ENCODE results near the gene GPANK1. TPM values are rescaled to one million over a fixed set of nuclear protein-coding genes. Genes with fewer than 3 reads are reported as not detected.

GPANK1 gene
- total and polyA plus RNA-seq, 2 of the 13 experiments (the other 11 are each of a cell fraction or from before 2014, with no cell fraction given) = 15.4 to 22.8 TPM

DNA sequence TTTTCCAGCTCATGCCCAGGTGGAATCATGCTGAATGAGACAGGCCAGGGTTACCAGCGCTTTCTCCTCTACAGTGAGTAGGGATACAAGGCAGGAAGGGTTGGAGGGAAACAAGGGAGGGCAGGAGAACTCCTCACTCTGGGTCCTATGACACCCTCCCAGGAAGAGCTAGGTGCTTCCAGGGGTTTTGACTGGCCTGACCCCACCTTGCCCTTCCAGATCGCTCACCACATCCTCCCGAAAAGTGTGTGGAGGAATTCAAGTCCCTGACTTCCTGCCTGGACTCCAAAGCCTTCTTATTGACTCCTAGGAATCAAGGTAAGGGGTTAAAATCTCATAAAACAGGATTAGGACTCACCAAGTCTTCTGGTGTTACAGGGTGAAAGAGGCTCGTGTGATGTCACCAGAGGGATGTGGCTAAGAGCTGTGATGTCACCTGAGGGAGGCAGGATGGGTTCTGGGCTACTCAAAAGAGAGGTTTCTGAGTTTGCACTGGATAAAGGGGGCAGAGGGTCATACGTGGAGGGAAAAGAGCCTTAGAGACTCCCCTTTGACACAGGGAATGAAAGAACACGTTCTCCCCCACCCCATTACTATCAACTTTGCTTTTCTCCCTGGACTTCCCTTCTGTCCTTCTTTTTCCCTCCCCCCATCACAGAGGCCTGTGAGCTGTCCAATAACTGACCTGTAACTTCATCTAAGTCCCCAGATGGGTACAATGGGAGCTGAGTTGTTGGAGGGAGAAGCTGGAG lies 7.2 kb downstream of the GPANK1 start (continued):
- TF ChIP-seq, protein P1, sequence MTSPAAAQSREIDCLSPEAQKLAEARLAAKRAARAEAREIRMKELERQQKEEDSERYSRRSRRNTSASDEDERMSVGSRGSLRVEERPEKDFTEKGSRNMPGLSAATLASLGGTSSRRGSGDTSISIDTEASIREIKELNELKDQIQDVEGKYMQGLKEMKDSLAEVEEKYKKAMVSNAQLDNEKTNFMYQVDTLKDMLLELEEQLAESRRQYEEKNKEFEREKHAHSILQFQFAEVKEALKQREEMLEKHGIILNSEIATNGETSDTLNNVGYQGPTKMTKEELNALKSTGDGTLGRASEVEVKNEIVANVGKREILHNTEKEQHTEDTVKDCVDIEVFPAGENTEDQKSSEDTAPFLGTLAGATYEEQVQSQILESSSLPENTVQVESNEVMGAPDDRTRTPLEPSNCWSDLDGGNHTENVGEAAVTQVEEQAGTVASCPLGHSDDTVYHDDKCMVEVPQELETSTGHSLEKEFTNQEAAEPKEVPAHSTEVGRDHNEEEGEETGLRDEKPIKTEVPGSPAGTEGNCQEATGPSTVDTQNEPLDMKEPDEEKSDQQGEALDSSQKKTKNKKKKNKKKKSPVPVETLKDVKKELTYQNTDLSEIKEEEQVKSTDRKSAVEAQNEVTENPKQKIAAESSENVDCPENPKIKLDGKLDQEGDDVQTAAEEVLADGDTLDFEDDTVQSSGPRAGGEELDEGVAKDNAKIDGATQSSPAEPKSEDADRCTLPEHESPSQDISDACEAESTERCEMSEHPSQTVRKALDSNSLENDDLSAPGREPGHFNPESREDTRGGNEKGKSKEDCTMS (CRISPR knock-in tag; conservative IDR thresholded peaks at IDR 0.05) = no peak
- no peak for TF ChIP-seq MAZ (IDR thresholded peaks at IDR 0.05; ENCODE audit: borderline replicate concordance, low read depth, low read length)
- TF ChIP-seq MAZ (CRISPR knock-in tag; IDR thresholded peaks at IDR 0.05; ENCODE audit: low read depth) = 0 out of 2 replicates have a peak, but pooled peaks have one; percentile 11
- TF ChIP-seq PAF1 (CRISPR knock-in tag; IDR thresholded peaks at IDR 0.05) = no peak
- no peak for TF ChIP-seq ZNF782 (CRISPR knock-in tag; IDR thresholded peaks at IDR 0.05; ENCODE audit: borderline replicate concordance)
- TF ChIP-seq RFXANK (CRISPR knock-in tag; IDR thresholded peaks at IDR 0.05) = no peak
- TF ChIP-seq NONO (IDR thresholded peaks at IDR 0.05) = no peak
- no peak for TF ChIP-seq NONO (CRISPR knock-in tag; conservative IDR thresholded peaks at IDR 0.05)
- TF ChIP-seq, protein P2, sequence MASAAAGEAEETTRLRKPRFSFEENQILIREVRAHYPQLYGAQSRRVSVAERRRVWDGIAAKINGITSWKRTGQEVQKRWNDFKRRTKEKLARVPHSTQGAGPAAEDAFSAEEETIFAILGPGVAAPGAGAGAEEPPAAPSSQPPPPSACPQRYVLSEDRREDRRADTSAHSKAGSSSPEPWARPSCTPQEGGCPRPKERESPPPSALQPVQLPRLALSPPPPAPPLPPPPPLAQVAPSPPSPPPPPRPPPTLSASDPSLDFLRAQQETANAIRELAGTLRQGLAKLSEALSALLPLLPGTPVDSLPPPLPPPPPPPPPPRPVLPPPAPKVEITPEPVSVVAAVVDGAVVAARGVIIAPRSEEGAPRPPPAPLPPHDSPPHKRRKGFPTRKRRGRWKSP (CRISPR knock-in tag; IDR thresholded peaks at IDR 0.05) = no peak
- TF ChIP-seq ZNF430 (CRISPR knock-in tag; IDR thresholded peaks at IDR 0.05) = no peak
- TF ChIP-seq ZNF570 (CRISPR knock-in tag; IDR thresholded peaks at IDR 0.05; ENCODE audit: borderline replicate concordance) = no peak
- 0 out of 2 replicates have a peak, but pooled peaks have one; percentile 24 for TF ChIP-seq ZNF652 (CRISPR knock-in tag; IDR thresholded peaks at IDR 0.05; ENCODE audit: borderline replicate concordance, low read depth)
- peak; percentile 68 for TF ChIP-seq ZBTB21 (CRISPR knock-in tag; IDR thresholded peaks at IDR 0.05)
- TF ChIP-seq NFIB (CRISPR knock-in tag; IDR thresholded peaks at IDR 0.05; ENCODE audit: borderline replicate concordance) = no peak
- no peak for TF ChIP-seq MAFG (CRISPR knock-in tag; IDR thresholded peaks at IDR 0.05)
- no peak for TF ChIP-seq REPIN1 (CRISPR knock-in tag; IDR thresholded peaks at IDR 0.05; ENCODE audit: borderline replicate concordance, low read depth)
- TF ChIP-seq, protein P3, sequence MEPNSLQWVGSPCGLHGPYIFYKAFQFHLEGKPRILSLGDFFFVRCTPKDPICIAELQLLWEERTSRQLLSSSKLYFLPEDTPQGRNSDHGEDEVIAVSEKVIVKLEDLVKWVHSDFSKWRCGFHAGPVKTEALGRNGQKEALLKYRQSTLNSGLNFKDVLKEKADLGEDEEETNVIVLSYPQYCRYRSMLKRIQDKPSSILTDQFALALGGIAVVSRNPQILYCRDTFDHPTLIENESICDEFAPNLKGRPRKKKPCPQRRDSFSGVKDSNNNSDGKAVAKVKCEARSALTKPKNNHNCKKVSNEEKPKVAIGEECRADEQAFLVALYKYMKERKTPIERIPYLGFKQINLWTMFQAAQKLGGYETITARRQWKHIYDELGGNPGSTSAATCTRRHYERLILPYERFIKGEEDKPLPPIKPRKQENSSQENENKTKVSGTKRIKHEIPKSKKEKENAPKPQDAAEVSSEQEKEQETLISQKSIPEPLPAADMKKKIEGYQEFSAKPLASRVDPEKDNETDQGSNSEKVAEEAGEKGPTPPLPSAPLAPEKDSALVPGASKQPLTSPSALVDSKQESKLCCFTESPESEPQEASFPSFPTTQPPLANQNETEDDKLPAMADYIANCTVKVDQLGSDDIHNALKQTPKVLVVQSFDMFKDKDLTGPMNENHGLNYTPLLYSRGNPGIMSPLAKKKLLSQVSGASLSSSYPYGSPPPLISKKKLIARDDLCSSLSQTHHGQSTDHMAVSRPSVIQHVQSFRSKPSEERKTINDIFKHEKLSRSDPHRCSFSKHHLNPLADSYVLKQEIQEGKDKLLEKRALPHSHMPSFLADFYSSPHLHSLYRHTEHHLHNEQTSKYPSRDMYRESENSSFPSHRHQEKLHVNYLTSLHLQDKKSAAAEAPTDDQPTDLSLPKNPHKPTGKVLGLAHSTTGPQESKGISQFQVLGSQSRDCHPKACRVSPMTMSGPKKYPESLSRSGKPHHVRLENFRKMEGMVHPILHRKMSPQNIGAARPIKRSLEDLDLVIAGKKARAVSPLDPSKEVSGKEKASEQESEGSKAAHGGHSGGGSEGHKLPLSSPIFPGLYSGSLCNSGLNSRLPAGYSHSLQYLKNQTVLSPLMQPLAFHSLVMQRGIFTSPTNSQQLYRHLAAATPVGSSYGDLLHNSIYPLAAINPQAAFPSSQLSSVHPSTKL (CRISPR knock-in tag; IDR thresholded peaks at IDR 0.05) = no peak
- no peak for TF ChIP-seq ZMAT3 (CRISPR knock-in tag; conservative IDR thresholded peaks at IDR 0.05)
- no peak for TF ChIP-seq ZNF382 (CRISPR knock-in tag; IDR thresholded peaks at IDR 0.05; ENCODE audit: borderline replicate concordance)
- TF ChIP-seq ZBTB42 (CRISPR knock-in tag; IDR thresholded peaks at IDR 0.05) = peak; percentile 18; the same call in 1 of the 2 replicates
- TF ChIP-seq ZMYM4 (CRISPR knock-in tag; IDR thresholded peaks at IDR 0.05) = no peak
- TF ChIP-seq ZNF546 (CRISPR knock-in tag; conservative IDR thresholded peaks at IDR 0.05) = no peak
- TF ChIP-seq RARG (CRISPR knock-in tag; IDR thresholded peaks at IDR 0.05; ENCODE audit: low read depth) = no peak

Measured in HepG2 (cell line).